Fibroblast of pulmonary artery (primary cell): ENCODE data around the gene SLC30A1.

Experiments used
- DNase-seq: peaks from one replicate; pipeline ENCODE4 v3.0.0-alpha.2; 2010; ENCODE audit warnings: low read depth
- H3K4me3 ChIP-seq: replicated peaks from 2 replicates; pipeline ENCODE4 v1.5.1; 2011; ENCODE audit warnings: low read depth, mild to moderate bottlenecking, control low read depth, low read length, moderate library complexity
- CTCF ChIP-seq: IDR thresholded peaks from 2 replicates; pipeline ENCODE4 v1.5.1; 2011; ENCODE audit warnings: mild to moderate bottlenecking, control low read depth, low read length, inconsistent platforms; ENCODE audit errors: missing control alignments

The SLC30A1 gene

GRCh38 chr1:211536606-211537005, 42.4 kb downstream of the SLC30A1 start:
- DNase-seq: no peak
- no peak for TF ChIP-seq CTCF
- H3K4me3 ChIP-seq: no peak overlapping the region

GRCh38 chr1:211535346-211535745, 43.6 kb downstream of the SLC30A1 start:
- no peak overlapping the region for H3K4me3 ChIP-seq
- no peak for TF ChIP-seq CTCF
- no peak for DNase-seq

- H3K4me3 ChIP-seq: no peak overlapping the region
- DNase-seq: no peak
- TF ChIP-seq CTCF: no peak
Measured at GRCh38 chr1:211534545-211535291, 44.2 kb downstream of the SLC30A1 start.

GRCh38 chr1:211532088-211532444, 46.9 kb downstream of the SLC30A1 start:
- H3K4me3 ChIP-seq: no peak overlapping the region
- DNase-seq: no peak
- no peak for TF ChIP-seq CTCF

- no peak for DNase-seq
- H3K4me3 ChIP-seq: no peak overlapping the region
- TF ChIP-seq CTCF: no peak
Measured at GRCh38 chr1:211531194-211532087, 47.5 kb downstream of the SLC30A1 start.

GRCh38 chr1:211530102-211530501, 48.9 kb downstream of the SLC30A1 start:
- DNase-seq: no peak
- TF ChIP-seq CTCF: no peak
- H3K4me3 ChIP-seq: no peak overlapping the region
